Testis (tissue), 2 donors: ENCODE data around the gene MAML2.

Experiments
- POLR2A ChIP-seq: fragments of 450-650 bp; IDR thresholded peaks from one replicate; pipeline ENCODE4 v1.6.1; 2017; ENCODE audit warnings: antibody characterized with exemption, mild to moderate bottlenecking, moderate library complexity
- TF ChIP-seq, protein P1 (sequence below), 3 experiments: fragments of 450-650 bp in 2 of 3; fragments of 200-600 bp in 1 of 3; sonication (generic) in 1 of 3; IDR thresholded peaks; one replicate each; pipeline ENCODE4 v1.5.1; 2016 to 2019; ENCODE audit warnings: antibody characterized with exemption in 3 of 3, mild to moderate bottlenecking in 2 of 3, moderate library complexity in 1 of 3

DNA sequence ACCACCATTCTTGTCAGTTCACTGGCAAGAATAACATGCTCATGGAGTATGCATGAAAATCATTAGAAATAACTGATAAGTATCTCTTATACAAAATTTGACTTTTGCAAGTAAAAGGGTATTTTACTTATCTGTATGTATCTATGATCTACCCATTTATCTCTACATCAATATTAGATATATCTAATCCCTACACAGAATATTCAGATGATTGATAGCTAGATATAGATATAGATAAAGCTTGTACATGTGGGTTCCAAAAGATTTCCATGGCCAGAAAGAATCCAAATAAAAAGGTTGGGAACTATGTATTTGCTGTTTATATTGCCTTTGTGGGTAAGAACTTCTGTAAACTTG lies 185.5 kb downstream of the MAML2 start:
- TF ChIP-seq, protein P1, sequence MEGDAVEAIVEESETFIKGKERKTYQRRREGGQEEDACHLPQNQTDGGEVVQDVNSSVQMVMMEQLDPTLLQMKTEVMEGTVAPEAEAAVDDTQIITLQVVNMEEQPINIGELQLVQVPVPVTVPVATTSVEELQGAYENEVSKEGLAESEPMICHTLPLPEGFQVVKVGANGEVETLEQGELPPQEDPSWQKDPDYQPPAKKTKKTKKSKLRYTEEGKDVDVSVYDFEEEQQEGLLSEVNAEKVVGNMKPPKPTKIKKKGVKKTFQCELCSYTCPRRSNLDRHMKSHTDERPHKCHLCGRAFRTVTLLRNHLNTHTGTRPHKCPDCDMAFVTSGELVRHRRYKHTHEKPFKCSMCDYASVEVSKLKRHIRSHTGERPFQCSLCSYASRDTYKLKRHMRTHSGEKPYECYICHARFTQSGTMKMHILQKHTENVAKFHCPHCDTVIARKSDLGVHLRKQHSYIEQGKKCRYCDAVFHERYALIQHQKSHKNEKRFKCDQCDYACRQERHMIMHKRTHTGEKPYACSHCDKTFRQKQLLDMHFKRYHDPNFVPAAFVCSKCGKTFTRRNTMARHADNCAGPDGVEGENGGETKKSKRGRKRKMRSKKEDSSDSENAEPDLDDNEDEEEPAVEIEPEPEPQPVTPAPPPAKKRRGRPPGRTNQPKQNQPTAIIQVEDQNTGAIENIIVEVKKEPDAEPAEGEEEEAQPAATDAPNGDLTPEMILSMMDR (IDR thresholded peaks at IDR 0.05), result no peak
- no peak for TF ChIP-seq POLR2A
